GM10266 (cell line): ENCODE data around the gene PRIMA1.

Experiments used
- DNase-seq: peaks from one replicate; pipeline ENCODE4 v3.0.0; 2012; ENCODE audit errors: extremely low spot score
- CTCF ChIP-seq: IDR thresholded peaks from 2 replicates; pipeline ENCODE4 v1.5.1; 2012; ENCODE audit warnings: mild to moderate bottlenecking, low read depth; ENCODE audit not compliant: control insufficient read depth, insufficient read depth; ENCODE audit errors: missing control alignments

PRIMA1 gene

GRCh38 chr14:93788293-93788542 is at the start of gene PRIMA1:
Gene PRIMA1 (minus strand): TSS chr14:93788485. CDS start chr14:93787718, 767 bp downstream.
- DNase-seq, result no peak
- TF ChIP-seq CTCF, result no peak

- DNase-seq, result no peak
Observed at GRCh38 chr14:93834699-93835371, 46.5 kb upstream of the PRIMA1 start.

GRCh38 chr14:93832665-93833064 is 44.4 kb upstream of the PRIMA1 start:
- DNase-seq, result no peak
- TF ChIP-seq CTCF, result no peak

More at GRCh38 chr14:93834699-93835371, 46.5 kb upstream of the PRIMA1 start:
- no peak for TF ChIP-seq CTCF

- TF ChIP-seq CTCF, result no peak
- DNase-seq, result no peak
Observed at GRCh38 chr14:93832081-93832480, 43.8 kb upstream of the PRIMA1 start.

GRCh38 chr14:93830753-93831461 is 42.6 kb upstream of the PRIMA1 start:
- no peak for DNase-seq
- TF ChIP-seq CTCF, result no peak

GRCh38 chr14:93829839-93830481 is 41.7 kb upstream of the PRIMA1 start:
- no peak for TF ChIP-seq CTCF
- no peak for DNase-seq

- DNase-seq, result no peak
- TF ChIP-seq CTCF, result no peak
Observed at GRCh38 chr14:93825235-93825553, 36.9 kb upstream of the PRIMA1 start.
